Spinal cord (tissue), 10 donors: ENCODE results near the gene FMNL3. TPM values are rescaled to one million over a fixed set of nuclear protein-coding genes. Genes with fewer than 3 reads are reported as not detected.
"Not testable (repeated sequence)": the region's sequence is repeated elsewhere in the genome, so short reads cannot be mapped to it uniquely, and the experiment has no call there.

ENCODE experiments used
- DNase-seq, 6 donors: peaks; one replicate each; pipeline versions ENCODE4 v3.0.0 to v3.0.0-alpha.2; 2013 to 2015; ENCODE audit warnings: low spot score in 6 of 6, low read depth in 4 of 6
- H3K27ac ChIP-seq: one replicate; pipeline ENCODE4 v1.5.1; 2013; ENCODE audit warnings: low read depth, low read length, control low read depth
- H3K27me3 ChIP-seq: one replicate; pipeline ENCODE4 v1.6.1; 2013; ENCODE audit warnings: low read length; ENCODE audit not compliant: control insufficient read depth, insufficient read depth
- H3K36me3 ChIP-seq: one replicate; pipeline ENCODE4 v1.6.1; 2013; ENCODE audit warnings: low read length; ENCODE audit not compliant: control insufficient read depth, insufficient read depth
- H3K4me1 ChIP-seq: one replicate; pipeline ENCODE4 v1.6.1; 2013; ENCODE audit warnings: low read length; ENCODE audit not compliant: control insufficient read depth, insufficient read depth
- H3K4me3 ChIP-seq: one replicate; pipeline ENCODE4 v1.5.1; 2013; ENCODE audit warnings: low read depth, low read length, control low read depth
- H3K9me3 ChIP-seq: one replicate; pipeline ENCODE4 v1.6.1; 2013; ENCODE audit warnings: low read length; ENCODE audit not compliant: control insufficient read depth, insufficient read depth
- whole genome bisulfite sequencing: methylation state at CpG from one replicate; pipeline ENCODE4 v1.1.5; 2013; ENCODE audit warnings: missing lambda C conversion rate; ENCODE audit not compliant: insufficient coverage; 5-methylcytosine and 5-hydroxymethylcytosine counted together
- polyA plus RNA-seq, 2 donors: library from polyadenylated mRNA; unstranded; fragments of 120-200 nt; gene quantifications; one replicate each; pipeline ENCODE4 v1.2.1, GENCODE V29; 2013; ENCODE audit not compliant: insufficient read length in 2 of 2
- total RNA-seq, 2 donors: library from RNA; depleted of rRNA in 1 of 2; stranded (reverse); fragments of 120-200 nt in 1 of 2; fragments of >200 nt in 1 of 2; gene quantifications; one replicate each; pipeline versions ENCODE4 v1.2.3 to v1.2.4, GENCODE V29; 2013 to 2014
- donor health status: healthy.

Gene FMNL3
- total and polyA plus RNA-seq, 4 donors, result 21.7 to 34.3 (median 24.1) TPM

DNA sequence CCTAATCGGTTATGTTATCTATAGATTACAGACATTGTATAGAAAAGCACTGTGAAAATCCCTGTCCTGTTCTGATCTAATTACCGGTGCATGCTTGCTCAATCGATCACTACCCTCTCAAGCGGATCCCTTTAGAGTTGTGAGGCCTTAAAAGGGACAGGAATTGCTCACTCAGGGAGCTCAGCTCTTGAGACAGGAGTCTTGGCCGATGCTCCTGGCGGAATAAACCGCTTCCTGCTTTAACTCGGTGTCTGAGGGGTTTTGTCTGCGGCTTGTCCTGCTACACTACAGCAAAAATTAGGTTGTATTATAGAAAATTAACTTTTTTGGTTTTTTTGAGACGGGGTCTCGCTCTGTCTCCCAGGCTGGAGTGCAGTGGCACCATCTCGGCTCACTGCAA lies 33.1 kb upstream of the FMNL3 start:
- not testable (repeated sequence) for H3K4me3 ChIP-seq, DNase-seq, H3K27ac ChIP-seq, H3K9me3 ChIP-seq, H3K27me3 ChIP-seq, H3K36me3 ChIP-seq
- 93% methylated on average over 8 of the region's 12 CpGs for WGBS
- H3K4me1 ChIP-seq, result peaks cover 14% of the 10 kb centered on the region

DNA sequence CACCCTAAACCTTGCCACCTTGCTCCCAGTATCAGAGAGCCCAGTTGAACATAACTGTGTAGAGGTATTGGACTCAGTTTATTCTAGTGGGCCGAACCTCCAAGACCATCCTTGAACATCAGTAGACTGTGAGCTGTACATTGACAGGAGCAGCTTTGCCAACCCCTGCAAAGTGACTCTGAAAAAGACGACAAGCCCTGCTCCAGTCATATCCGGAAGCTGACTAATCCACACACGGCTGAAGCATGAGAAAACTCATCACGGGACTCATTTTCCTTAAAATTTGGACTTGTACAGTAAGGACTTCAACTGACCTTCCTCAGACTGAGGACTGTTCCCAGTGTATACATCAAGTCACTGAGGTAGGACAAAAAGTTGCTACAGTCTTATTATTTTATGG lies 31.5 kb upstream of the FMNL3 start:
- H3K9me3 ChIP-seq, H3K27ac ChIP-seq, H3K36me3 ChIP-seq, H3K4me3 ChIP-seq, H3K27me3 ChIP-seq, DNase-seq: not testable (repeated sequence)
- H3K4me1 ChIP-seq, result peaks cover 14% of the 10 kb centered on the region
- whole genome bisulfite sequencing, result no CpG with 5 or more reads among the region's 5 CpGs

DNA sequence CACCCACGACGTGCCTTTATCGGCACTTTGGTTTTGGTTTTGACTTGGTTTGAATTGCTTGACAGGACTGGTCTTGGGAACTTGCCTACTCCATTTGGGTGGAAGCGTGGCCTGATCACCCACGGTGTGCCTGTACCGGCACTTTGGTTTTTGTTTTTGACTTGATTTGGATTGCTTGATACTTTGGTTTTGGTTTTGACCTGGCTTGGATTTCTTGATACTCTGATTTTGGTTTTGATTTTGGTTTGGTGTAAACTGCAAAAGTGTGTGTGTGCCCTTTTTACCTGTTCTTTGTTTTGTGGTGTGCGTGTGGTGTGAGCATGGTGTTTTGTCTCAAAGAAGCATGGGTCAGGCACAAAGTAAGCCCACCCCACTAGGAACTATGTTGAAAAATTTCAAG lies 27.7 kb upstream of the FMNL3 start:
- DNase-seq, H3K27ac ChIP-seq, H3K9me3 ChIP-seq, H3K4me1 ChIP-seq, H3K4me3 ChIP-seq, H3K36me3 ChIP-seq, H3K27me3 ChIP-seq: not testable (repeated sequence)
- 93% methylated on average over 3 of the region's 7 CpGs for WGBS

DNA sequence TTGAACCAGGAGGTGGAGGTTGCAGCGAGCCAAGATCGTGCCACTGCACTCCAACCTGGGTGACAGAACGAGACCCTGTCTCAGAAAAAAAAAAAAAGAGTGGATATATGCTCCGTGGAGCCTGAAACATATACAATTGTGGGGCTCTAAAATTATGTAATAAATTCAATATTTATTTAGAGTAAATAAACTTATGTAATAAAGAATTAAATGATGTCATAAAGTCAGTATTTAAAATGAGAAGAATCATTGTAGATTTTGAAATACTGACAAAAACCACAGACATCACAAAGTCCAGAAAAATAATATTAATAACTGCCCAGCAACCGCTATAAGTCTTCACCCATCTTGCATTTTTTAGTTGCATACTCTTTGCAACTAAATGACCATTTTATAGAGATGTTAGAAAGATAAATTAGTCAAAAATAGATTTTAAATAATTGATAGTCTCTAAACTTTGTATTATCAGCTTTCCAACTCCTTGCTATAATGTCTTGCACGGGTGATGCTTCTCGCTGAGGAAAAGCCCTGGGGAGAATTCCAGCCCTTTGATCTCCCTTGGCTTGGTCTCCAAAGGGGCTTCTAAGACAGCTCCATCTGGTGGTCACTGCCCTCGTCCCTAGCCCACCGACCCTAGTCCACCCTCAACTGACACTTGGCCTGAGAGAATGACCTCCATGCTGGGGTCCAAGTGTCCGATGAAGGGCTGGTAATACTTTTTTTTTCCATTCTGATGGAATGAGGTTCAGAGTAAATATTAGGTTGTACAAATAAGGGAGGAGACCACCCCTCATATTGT lies 26.2 kb upstream of the FMNL3 start:
- 54% methylated on average over 6 of the region's 10 CpGs for WGBS
- H3K4me3 ChIP-seq, result no peak overlapping the region
- H3K36me3 ChIP-seq, result no peaks in the 10 kb centered on the region
- no peak for DNase-seq
- no peaks in the 10 kb centered on the region for H3K9me3 ChIP-seq
- H3K4me1 ChIP-seq, result no peaks in the 10 kb centered on the region
- H3K27me3 ChIP-seq, result no peaks in the 10 kb centered on the region
- no peak overlapping the region for H3K27ac ChIP-seq

DNA sequence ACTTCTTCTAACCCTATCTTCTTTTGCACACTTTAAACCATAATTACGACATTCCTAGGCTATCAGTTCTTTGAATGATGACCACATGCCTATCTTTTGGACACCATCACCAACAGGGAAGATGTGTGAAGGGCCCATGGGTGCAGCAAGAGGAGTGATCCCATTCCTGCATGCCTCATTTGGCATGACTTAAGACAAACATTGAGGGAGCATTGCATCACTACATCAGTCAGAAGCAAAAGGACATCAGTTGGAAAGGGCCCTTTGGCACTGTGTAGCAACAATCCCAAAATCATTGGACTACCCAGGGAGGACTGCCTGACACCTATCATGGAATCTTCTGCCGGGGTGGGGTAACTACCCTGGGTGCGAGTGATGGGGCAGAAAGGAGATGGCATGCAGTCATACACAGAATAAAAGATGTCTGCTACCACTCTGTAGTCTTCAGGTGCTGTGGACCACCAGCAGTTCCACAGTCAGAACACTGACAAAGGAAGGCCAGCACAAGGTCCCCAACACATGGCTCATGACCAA lies 23.4 kb upstream of the FMNL3 start:
- no peaks in the 10 kb centered on the region for H3K36me3 ChIP-seq
- H3K27me3 ChIP-seq, result no peaks in the 10 kb centered on the region
- no peaks in the 10 kb centered on the region for H3K9me3 ChIP-seq
- DNase-seq, result no peak
- no peaks in the 10 kb centered on the region for H3K4me1 ChIP-seq
- WGBS, result 100% methylated on average over 1 of the region's 3 CpGs
- no peak overlapping the region for H3K27ac ChIP-seq
- no peak overlapping the region for H3K4me3 ChIP-seq

DNA sequence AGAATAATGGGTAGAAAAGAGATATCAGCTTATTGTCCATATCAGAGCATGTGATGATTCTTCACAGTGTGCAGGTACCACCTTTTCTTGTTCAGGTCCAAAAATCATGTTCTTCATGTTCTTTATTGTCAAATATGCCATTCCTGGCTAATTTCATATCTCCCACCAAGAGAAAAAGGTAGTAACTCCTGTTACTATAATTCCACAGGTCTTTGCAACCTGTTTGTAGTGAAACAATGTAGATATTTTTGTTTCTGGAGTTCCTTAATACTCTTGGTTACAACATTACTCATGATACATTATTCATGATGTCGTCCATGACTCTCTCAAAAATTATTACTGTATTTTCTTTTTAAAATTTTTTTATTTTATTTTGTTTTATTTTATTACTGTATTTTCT lies 22.8 kb upstream of the FMNL3 start:
- no peak for DNase-seq
- Histone ChIP-seq H3K9me3 (no peaks in the 10 kb centered on the region), H3K4me3 (no peak overlapping the region), H3K27ac (no peak overlapping the region), H3K36me3 (no peaks in the 10 kb centered on the region), H3K4me1 (no peaks in the 10 kb centered on the region), H3K27me3 (no peaks in the 10 kb centered on the region)
- WGBS, result no CpG with 5 or more reads among the region's 1 CpG

DNA sequence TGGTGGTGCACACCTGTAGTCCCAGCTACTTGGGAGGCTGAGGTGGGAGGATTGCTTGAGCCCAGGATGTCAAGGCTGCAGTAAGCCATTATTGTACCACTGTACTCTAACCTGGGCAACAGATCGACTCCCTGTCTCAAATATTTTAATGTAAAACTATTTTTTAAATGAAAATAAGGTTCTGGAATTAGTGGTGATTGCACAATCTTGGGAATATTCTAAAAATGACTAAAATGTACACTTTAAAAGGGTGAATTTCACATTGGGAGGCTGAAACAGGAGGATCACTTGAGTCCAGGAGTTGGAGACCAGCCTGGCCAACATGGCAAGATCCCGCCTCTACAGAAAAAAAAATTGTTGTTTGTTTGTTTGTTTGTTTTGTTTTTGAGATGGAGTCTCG lies 21.2 kb upstream of the FMNL3 start:
- Histone ChIP-seq H3K27me3 (no peaks in the 10 kb centered on the region), H3K9me3 (no peaks in the 10 kb centered on the region), H3K4me3 (no peak overlapping the region), H3K4me1 (no peaks in the 10 kb centered on the region), H3K36me3 (no peaks in the 10 kb centered on the region), H3K27ac (no peak overlapping the region)
- no peak for DNase-seq
- 94% methylated on average over 2 of the region's 3 CpGs for WGBS

DNA sequence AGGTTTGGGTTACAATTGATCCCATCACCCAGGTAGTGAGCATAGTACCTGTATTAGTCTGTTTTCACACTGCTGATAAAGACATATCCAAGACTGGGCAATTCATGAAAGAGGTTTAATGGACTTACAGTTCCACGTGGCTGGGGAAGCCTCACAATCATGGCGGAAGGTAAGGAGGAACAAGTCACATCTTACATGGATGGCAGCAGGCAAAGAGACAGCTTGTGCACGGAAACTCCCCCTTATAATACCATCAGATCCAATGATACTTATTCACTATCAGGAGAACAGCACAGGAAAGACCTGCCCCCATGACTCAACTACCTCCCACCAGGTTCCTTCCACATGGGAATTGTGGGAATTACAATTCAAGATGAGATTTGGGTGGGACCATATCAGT lies 14.2 kb upstream of the FMNL3 start:
- H3K27me3 ChIP-seq, H3K4me1 ChIP-seq, H3K4me3 ChIP-seq, H3K36me3 ChIP-seq, H3K27ac ChIP-seq, DNase-seq, H3K9me3 ChIP-seq: not testable (repeated sequence)
- WGBS, result 90% methylated on average over 2 of the region's 3 CpGs

DNA sequence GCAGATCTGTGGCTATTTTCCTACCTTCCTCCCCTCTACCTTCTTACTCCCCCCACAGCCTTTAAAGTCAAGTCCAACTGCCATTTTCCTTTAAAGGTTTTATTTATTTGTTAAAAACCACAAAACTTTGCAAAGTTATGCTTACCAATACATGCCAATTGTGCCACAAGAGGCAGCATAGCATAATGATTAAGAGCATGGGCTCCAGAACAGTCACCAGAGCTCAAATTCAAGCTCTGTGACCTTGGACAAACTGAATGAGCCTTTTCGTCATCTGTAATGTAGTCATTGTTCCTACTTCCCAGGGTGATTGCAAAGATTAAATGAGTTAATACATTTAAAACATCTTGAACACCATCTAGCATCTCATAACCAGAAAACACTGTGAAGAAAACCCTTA lies 13.0 kb upstream of the FMNL3 start:
- no peak overlapping the region for H3K4me3 ChIP-seq
- H3K36me3 ChIP-seq, result no peaks in the 10 kb centered on the region
- H3K27me3 ChIP-seq, result no peaks in the 10 kb centered on the region
- H3K9me3 ChIP-seq, result no peaks in the 10 kb centered on the region
- no CpG with 5 or more reads among the region's 1 CpG for WGBS
- no peaks in the 10 kb centered on the region for H3K4me1 ChIP-seq
- DNase-seq, result no peak
- no peak overlapping the region for H3K27ac ChIP-seq

DNA sequence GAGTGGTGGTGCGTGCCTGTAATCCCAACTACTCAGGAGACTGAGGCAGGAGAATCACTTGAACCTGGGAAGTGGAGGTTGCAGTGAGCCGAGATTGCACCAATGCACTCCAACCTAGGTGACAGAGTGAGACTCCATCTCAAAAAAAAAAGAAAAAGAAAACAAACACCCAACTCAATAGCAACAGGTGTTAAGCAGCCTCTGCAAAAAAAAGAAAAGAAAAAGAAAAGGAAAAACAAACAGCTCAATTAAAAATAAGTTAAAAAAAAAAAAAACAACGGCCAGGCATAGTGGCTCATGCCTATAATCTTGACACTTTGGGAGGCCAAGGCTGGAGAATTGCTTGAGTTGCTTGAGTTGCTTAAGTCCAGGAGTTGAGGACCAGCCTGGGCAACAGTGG lies 10.6 kb upstream of the FMNL3 start:
- DNase-seq, H3K4me3 ChIP-seq, H3K4me1 ChIP-seq, H3K27ac ChIP-seq, H3K27me3 ChIP-seq, H3K36me3 ChIP-seq, H3K9me3 ChIP-seq: not testable (repeated sequence)
- WGBS, result no CpG with 5 or more reads among the region's 3 CpGs
